Neuronal stem cell (in vitro differentiated cells): ENCODE results near the gene FAM111A.
"Not testable (repeated sequence)": the region's sequence is repeated elsewhere in the genome, so short reads cannot be mapped to it uniquely, and the experiment has no call there.

Source experiments
- DNase-seq: peaks from one replicate; pipeline ENCODE4 v3.0.0-alpha.2; 2013; ENCODE audit warnings: low spot score
- H2AFZ ChIP-seq: one replicate; pipeline ENCODE4 v1.6.1; 2013; ENCODE audit warnings: mild to moderate bottlenecking, low read length, inconsistent platforms
- H2AK5ac ChIP-seq: 2 replicates; pipeline ENCODE4 v1.6.1; 2013; ENCODE audit warnings: low read depth, mild to moderate bottlenecking, inconsistent platforms, low read length, moderate library complexity, mixed read lengths
- H2BK120ac ChIP-seq: 2 replicates; pipeline ENCODE4 v1.6.1; 2013; ENCODE audit warnings: low read depth, mild to moderate bottlenecking, inconsistent platforms, low read length, moderate library complexity, mixed read lengths
- H2BK12ac ChIP-seq: one replicate; pipeline ENCODE4 v1.6.1; 2013; ENCODE audit warnings: low read length, inconsistent platforms
- H2BK15ac ChIP-seq: 2 replicates; pipeline ENCODE4 v1.6.1; 2013; ENCODE audit warnings: mild to moderate bottlenecking, low read length, inconsistent platforms, mixed read lengths
- H2BK5ac ChIP-seq: one replicate; pipeline ENCODE4 v1.6.1; 2013; ENCODE audit warnings: inconsistent platforms, mild to moderate bottlenecking, low read length, moderate library complexity
- H3K14ac ChIP-seq: one replicate; pipeline ENCODE4 v1.6.1; 2013; ENCODE audit warnings: low read length, inconsistent platforms
- H3K18ac ChIP-seq: 2 replicates; pipeline ENCODE4 v1.6.1; 2013; ENCODE audit warnings: low read length, inconsistent platforms
- H3K23ac ChIP-seq: 2 replicates; pipeline ENCODE4 v1.6.1; 2013; ENCODE audit warnings: low read depth, mild to moderate bottlenecking, mixed read lengths, low read length, inconsistent platforms; ENCODE audit not compliant: poor library complexity
- H3K27ac ChIP-seq: replicated peaks from 3 replicates; pipeline ENCODE4 v1.5.1; 2013; ENCODE audit warnings: low read length, inconsistent platforms
- H3K27me3 ChIP-seq, 3 experiments: 2 replicates each; pipeline ENCODE4 v1.6.1; 2013; ENCODE audit warnings: low read length in 3 of 3, mild to moderate bottlenecking in 2 of 3, inconsistent platforms in 1 of 3, low read depth in 1 of 3, mixed read lengths in 1 of 3, moderate library complexity in 1 of 3; ENCODE audit not compliant: control insufficient read depth in 3 of 3, insufficient read depth in 3 of 3
- H3K36me3 ChIP-seq, 2 donors: replicated peaks in 1 of 2; 2 replicates each; pipeline ENCODE4 v1.6.1; 2013; ENCODE audit warnings: low read length in 2 of 2; ENCODE audit not compliant: control insufficient read depth in 2 of 2, insufficient read depth in 2 of 2
- H3K4ac ChIP-seq: 2 replicates; pipeline ENCODE4 v1.6.1; 2013; ENCODE audit warnings: inconsistent platforms, mild to moderate bottlenecking, low read length, moderate library complexity
- H3K4me1 ChIP-seq, 2 donors: 1 replicate in 1 of 2; 2 replicates in 1 of 2; pipeline ENCODE4 v1.6.1; 2013; ENCODE audit warnings: low read length in 2 of 2, low read depth in 1 of 2; ENCODE audit not compliant: control insufficient read depth in 2 of 2, insufficient read depth in 1 of 2
- H3K4me2 ChIP-seq: one replicate; pipeline ENCODE4 v1.6.1; 2013; ENCODE audit warnings: mild to moderate bottlenecking, low read length, inconsistent platforms; ENCODE audit not compliant: insufficient read depth, poor library complexity, severe bottlenecking
- H3K4me3 ChIP-seq, 2 donors: 2 replicates each; pipeline ENCODE4 v1.5.1; 2013; ENCODE audit warnings: low read length in 2 of 2, mild to moderate bottlenecking in 2 of 2, inconsistent platforms in 1 of 2, moderate library complexity in 1 of 2
- H3K79me1 ChIP-seq: one replicate; pipeline ENCODE4 v1.6.1; 2013; ENCODE audit warnings: low read depth, mild to moderate bottlenecking, inconsistent platforms, low read length, moderate library complexity
- H3K9ac ChIP-seq: one replicate; pipeline ENCODE4 v1.6.1; 2013; ENCODE audit warnings: mild to moderate bottlenecking, low read depth, low read length, inconsistent platforms; ENCODE audit not compliant: poor library complexity
- H3K9me3 ChIP-seq, 2 donors: replicated peaks in 1 of 2; 2 replicates each; pipeline versions ENCODE3 to v1.6.1; 2013; ENCODE audit warnings: low read length in 2 of 2, mild to moderate bottlenecking in 2 of 2, inconsistent platforms in 1 of 2, low read depth in 1 of 2, mixed read lengths in 1 of 2, moderate library complexity in 1 of 2; ENCODE audit not compliant: control insufficient read depth in 2 of 2, insufficient read depth in 1 of 2
- H4K8ac ChIP-seq: one replicate; pipeline ENCODE4 v1.6.1; 2013; ENCODE audit warnings: low read depth, mild to moderate bottlenecking, inconsistent platforms, low read length, moderate library complexity
- H4K91ac ChIP-seq: one replicate; pipeline ENCODE4 v1.6.1; 2013; ENCODE audit warnings: low read length, low read depth, mild to moderate bottlenecking, inconsistent platforms; ENCODE audit not compliant: poor library complexity
- WGBS, 2 donors: extraction: QIAGEN DNeasy Blood & Tissue Kit; methylation state at CpG; one replicate each; pipeline ENCODE4 v1.1.7; 2013; ENCODE audit warnings: missing lambda C conversion rate in 2 of 2, mixed read lengths in 1 of 2; ENCODE audit not compliant: insufficient read length in 2 of 2, insufficient replicate concordance in 1 of 2; ENCODE audit errors: extremely low coverage in 2 of 2; 5-methylcytosine and 5-hydroxymethylcytosine counted together

The FAM111A gene

GRCh38 chr11:59097113-59097708 lies 45.4 kb upstream of the FAM111A start:
- H3K9ac ChIP-seq, result no peak overlapping the region
- H2BK5ac ChIP-seq, result no peak overlapping the region
- no CpG with 5 or more reads among the region's 5 CpGs for WGBS, 2 donors
- H2BK15ac ChIP-seq, result no peak overlapping the region
- H3K27ac ChIP-seq, result no peak overlapping the region
- H4K91ac ChIP-seq, result no peak overlapping the region
- H2BK12ac ChIP-seq, result no peak overlapping the region
- H3K9me3 ChIP-seq, result no peaks in the 10 kb centered on the region
- H3K79me1 ChIP-seq, result no peaks in the 10 kb centered on the region
- no peak overlapping the region for H2BK120ac ChIP-seq
- H4K8ac ChIP-seq, result no peak overlapping the region
- no peaks in the 10 kb centered on the region for H3K4me1 ChIP-seq
- H3K14ac ChIP-seq, result no peak overlapping the region
- no peak overlapping the region for H3K4ac ChIP-seq
- H2AFZ ChIP-seq, result no peak overlapping the region
- H3K18ac ChIP-seq, result no peak overlapping the region
- peaks cover 0 to 10% (median 0%) of the 10 kb centered on the region in 3 experiments for H3K27me3 ChIP-seq
- no peak overlapping the region for H3K4me3 ChIP-seq
- H3K23ac ChIP-seq, result no peak overlapping the region
- H3K36me3 ChIP-seq, result no peaks in the 10 kb centered on the region
- DNase-seq, result peak; percentile 35
- no peak overlapping the region for H3K4me2 ChIP-seq
- no peak overlapping the region for H2AK5ac ChIP-seq

- no CpG with 5 or more reads among the region's 8 CpGs for WGBS, 2 donors
- H3K18ac ChIP-seq, H3K23ac ChIP-seq: not testable (repeated sequence)
Observed at GRCh38 chr11:59097938-59098337, 44.7 kb upstream of the FAM111A start.

GRCh38 chr11:59102259-59102765 lies 40.3 kb upstream of the FAM111A start:
- no peak overlapping the region for H2BK15ac ChIP-seq
- H4K8ac ChIP-seq, result no peak overlapping the region
- no peak overlapping the region for H2BK120ac ChIP-seq
- H2BK5ac ChIP-seq, result no peak overlapping the region
- no peak overlapping the region for H3K9ac ChIP-seq
- H3K14ac ChIP-seq, result no peak overlapping the region
- no peak overlapping the region for H3K27ac ChIP-seq
- H3K18ac ChIP-seq, result peak overlapping the region; percentile 71
- peak overlapping the region; percentile 29 for H2AFZ ChIP-seq
- no peak overlapping the region for H3K4ac ChIP-seq
- H4K91ac ChIP-seq, result no peak overlapping the region
- no peaks in the 10 kb centered on the region for H3K9me3 ChIP-seq
- H3K23ac ChIP-seq, result no peak overlapping the region
- peak; percentile 52 for DNase-seq
- no CpG with 5 or more reads among the region's 23 CpGs for WGBS, 2 donors
- no peaks in the 10 kb centered on the region for H3K36me3 ChIP-seq
- H3K79me1 ChIP-seq, result no peaks in the 10 kb centered on the region
- H3K4me3 ChIP-seq, result peak overlapping the region in 1 of 2 donors; percentile 64
- H3K27me3 ChIP-seq, result peaks cover 0 to 17% (median 2%) of the 10 kb centered on the region in 3 experiments
- H2AK5ac ChIP-seq, result no peak overlapping the region
- H2BK12ac ChIP-seq, result no peak overlapping the region
- peak overlapping the region; percentile 54 for H3K4me2 ChIP-seq
- peaks cover 0 to 2% of the 10 kb centered on the region in 2 donors for H3K4me1 ChIP-seq

More at GRCh38 chr11:59097938-59098337, 44.7 kb upstream of the FAM111A start:
- not testable (repeated sequence) for H3K36me3 ChIP-seq, H2AFZ ChIP-seq, H2BK15ac ChIP-seq, H3K14ac ChIP-seq, H3K4me1 ChIP-seq, H3K9ac ChIP-seq, DNase-seq, H3K79me1 ChIP-seq, H2AK5ac ChIP-seq, H2BK5ac ChIP-seq, H3K9me3 ChIP-seq, H2BK120ac ChIP-seq, H4K91ac ChIP-seq, H3K27ac ChIP-seq, H3K4me2 ChIP-seq, H4K8ac ChIP-seq, H2BK12ac ChIP-seq, H3K4me3 ChIP-seq, H3K4ac ChIP-seq
- H3K27me3 ChIP-seq, result peaks cover 0 to 14% (median 1%) of the 10 kb centered on the region in 3 experiments

- Histone ChIP-seq H2BK120ac (no peak within 1 kb of the TSS), H3K9me3 (peaks cover 0 to 15% of the 10 kb centered on the region in 2 donors), H2BK15ac (no peak within 1 kb of the TSS), H2AFZ (peak within 1 kb of the TSS; percentile 98), H3K14ac (peak within 1 kb of the TSS; percentile 31), H3K4me3 (peak within 1 kb of the TSS; percentile 68 to 81), H3K27ac (peak within 1 kb of the TSS; percentile 58), H2BK5ac (no peak within 1 kb of the TSS), H2BK12ac (no peak within 1 kb of the TSS), H3K9ac (peak within 1 kb of the TSS; percentile 51), H3K27me3 (peaks cover 0 to 12% (median 2%) of the 10 kb centered on the region in 3 experiments), H4K8ac (no peak within 1 kb of the TSS), H3K79me1 (no peaks in the 10 kb centered on the region), H3K4me2 (peak within 1 kb of the TSS; percentile 66), H3K36me3 (peaks cover 0 to 30% of the 10 kb centered on the region in 2 donors), H3K18ac (peak within 1 kb of the TSS; percentile 84), H3K23ac (no peak within 1 kb of the TSS), H3K4ac (no peak within 1 kb of the TSS), H2AK5ac (no peak within 1 kb of the TSS), H3K4me1 (peaks cover 4 to 9% of the 10 kb centered on the region in 2 donors), H4K91ac (no peak within 1 kb of the TSS)
- DNase-seq, result peak; percentile 85
- WGBS, 2 donors, result no CpG with 5 or more reads among the region's 64 CpGs
Observed at GRCh38 chr11:59106363-59107336, 36.0 kb upstream of the FAM111A start, which contains the start of gene FAM111B. FAM111B (plus strand) TSS chr11:59107237; CDS start chr11:59109626, 2,389 bp downstream.
